NB4 (cell line): ENCODE measurements around the gene TMEM184C.

Experiments
- CTCF ChIP-seq: IDR thresholded peaks from one replicate; pipeline ENCODE4 v1.5.1; 2012; ENCODE audit warnings: low read depth, low read length
- POLR2A ChIP-seq: IDR thresholded peaks from 2 replicates; pipeline ENCODE4 v1.6.1; 2011; ENCODE audit warnings: mild to moderate bottlenecking; ENCODE audit not compliant: insufficient read length; ENCODE audit errors: extremely low read depth

GRCh38 chr4:147683188-147683591 lies 66.0 kb downstream of the TMEM184C start:
- no peak for TF ChIP-seq CTCF
- no peak for TF ChIP-seq POLR2A
